ENCODE data around the gene DGKI. TPM values are rescaled to one million over a fixed set of nuclear protein-coding genes. Genes with fewer than 3 reads are reported as not detected.

The DGKI gene
- total RNA-seq, 1 donor from 2014 or later, result 5.5 TPM

DNA sequence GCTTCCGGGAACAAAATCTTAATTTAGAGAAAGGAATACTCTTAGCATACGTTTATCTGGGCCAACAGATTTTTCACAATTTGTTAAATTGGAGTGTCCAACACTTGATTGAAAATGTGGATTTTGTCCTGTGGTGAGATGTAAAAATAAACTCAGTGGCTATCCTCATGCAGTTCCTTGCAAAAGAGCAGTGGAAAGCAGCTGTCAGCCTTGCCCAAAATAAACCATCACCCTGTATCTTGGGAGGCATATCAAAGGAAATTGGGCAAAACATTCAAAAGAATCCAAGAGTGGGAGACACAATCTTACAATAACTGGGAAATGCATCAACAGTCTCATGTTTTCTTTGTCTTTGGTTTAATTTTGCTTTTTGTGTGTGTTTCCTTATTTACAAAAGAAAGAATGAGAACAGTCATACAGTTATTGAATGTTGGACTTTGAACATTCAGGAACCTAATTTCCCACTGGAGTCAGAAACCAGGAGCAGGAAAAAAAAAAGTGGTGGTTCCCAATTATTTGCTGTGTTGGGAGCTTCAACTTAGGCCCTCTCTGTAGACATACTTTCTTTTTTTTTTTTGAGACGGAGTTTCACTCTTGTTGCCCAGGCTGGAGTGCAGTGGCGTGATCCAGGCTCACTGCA lies 44.4 kb upstream of the DGKI start:
- Histone ChIP-seq H3K9ac (no peak overlapping the region), H3K36me3 (no peaks in the 10 kb centered on the region), H3K27me3 (no peaks in the 10 kb centered on the region), H3K9me3 (ENCODE audit: low read depth) (no peaks in the 10 kb centered on the region), H4K20me1 (ENCODE audit: low read depth) (no peaks in the 10 kb centered on the region), H3K79me2 (ENCODE audit: low read depth) (no peaks in the 10 kb centered on the region), H2AFZ (replicated peaks) (no peak overlapping the region), H3K4me2 (no peak overlapping the region), H3K4me3 (no peak overlapping the region), H3K27ac (no peak overlapping the region), H3K4me1 (peaks cover 11% of the 10 kb centered on the region), H3F3A (ENCODE audit: low read depth) (peaks cover 11% of the 10 kb centered on the region)
- no peak for TF ChIP-seq EZH2 (IDR thresholded peaks at IDR 0.05)
- no peak for TF ChIP-seq EZH2phosphoT487 (IDR thresholded peaks at IDR 0.05)
- TF ChIP-seq, protein P1, sequence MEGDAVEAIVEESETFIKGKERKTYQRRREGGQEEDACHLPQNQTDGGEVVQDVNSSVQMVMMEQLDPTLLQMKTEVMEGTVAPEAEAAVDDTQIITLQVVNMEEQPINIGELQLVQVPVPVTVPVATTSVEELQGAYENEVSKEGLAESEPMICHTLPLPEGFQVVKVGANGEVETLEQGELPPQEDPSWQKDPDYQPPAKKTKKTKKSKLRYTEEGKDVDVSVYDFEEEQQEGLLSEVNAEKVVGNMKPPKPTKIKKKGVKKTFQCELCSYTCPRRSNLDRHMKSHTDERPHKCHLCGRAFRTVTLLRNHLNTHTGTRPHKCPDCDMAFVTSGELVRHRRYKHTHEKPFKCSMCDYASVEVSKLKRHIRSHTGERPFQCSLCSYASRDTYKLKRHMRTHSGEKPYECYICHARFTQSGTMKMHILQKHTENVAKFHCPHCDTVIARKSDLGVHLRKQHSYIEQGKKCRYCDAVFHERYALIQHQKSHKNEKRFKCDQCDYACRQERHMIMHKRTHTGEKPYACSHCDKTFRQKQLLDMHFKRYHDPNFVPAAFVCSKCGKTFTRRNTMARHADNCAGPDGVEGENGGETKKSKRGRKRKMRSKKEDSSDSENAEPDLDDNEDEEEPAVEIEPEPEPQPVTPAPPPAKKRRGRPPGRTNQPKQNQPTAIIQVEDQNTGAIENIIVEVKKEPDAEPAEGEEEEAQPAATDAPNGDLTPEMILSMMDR (IDR thresholded peaks at IDR 0.05), result no peak
- H3K9me3 Mint-ChIP-seq, result no peaks in the 10 kb centered on the region
- no peaks in the 10 kb centered on the region for H3K27me3 Mint-ChIP-seq (ENCODE audit: insufficient read depth, low read depth)
- H3K36me3 Mint-ChIP-seq, result peaks cover 37% of the 10 kb centered on the region
- H3K4me3 Mint-ChIP-seq, result no peak overlapping the region
- peaks cover 16% of the 10 kb centered on the region for H3K4me1 Mint-ChIP-seq
- no peak for DNase-seq (ENCODE audit: low spot score)
- no peak overlapping the region for H3K27ac Mint-ChIP-seq

DNA sequence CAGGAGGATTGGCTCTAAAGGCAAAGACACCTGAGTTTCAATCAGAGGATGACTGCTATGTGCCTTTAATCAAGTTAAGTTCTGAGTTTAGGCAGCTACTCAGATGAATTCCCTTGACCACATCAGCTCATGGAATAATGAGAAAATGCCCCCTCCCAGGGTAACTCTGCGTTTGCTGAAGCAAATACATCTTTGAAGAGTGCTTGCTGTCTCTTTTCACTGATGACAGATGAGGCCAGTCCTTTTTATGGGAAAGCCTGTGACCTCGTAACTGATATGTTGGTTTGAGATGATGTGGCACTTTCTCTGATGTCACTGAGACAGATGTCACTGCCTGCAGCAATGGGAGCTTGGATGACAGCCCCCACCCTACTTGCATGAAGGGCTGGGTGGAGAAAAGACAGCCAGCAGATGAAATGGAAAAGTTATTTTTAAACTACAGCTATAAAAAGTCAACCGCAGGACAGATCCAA lies 43.7 kb upstream of the DGKI start:
- Histone ChIP-seq H3K4me2 (no peak overlapping the region), H3F3A (ENCODE audit: low read depth) (peaks cover 17% of the 10 kb centered on the region), H3K4me1 (peaks cover 18% of the 10 kb centered on the region), H2AFZ (replicated peaks) (no peak overlapping the region), H3K27me3 (no peaks in the 10 kb centered on the region), H3K79me2 (ENCODE audit: low read depth) (no peaks in the 10 kb centered on the region), H3K36me3 (no peaks in the 10 kb centered on the region), H3K27ac (no peak overlapping the region), H3K4me3 (no peak overlapping the region), H3K9me3 (ENCODE audit: low read depth) (no peaks in the 10 kb centered on the region), H4K20me1 (ENCODE audit: low read depth) (no peaks in the 10 kb centered on the region), H3K9ac (no peak overlapping the region)
- Mint-ChIP-seq H3K36me3 (peaks cover 32% of the 10 kb centered on the region), H3K4me3 (no peak overlapping the region), H3K4me1 (peaks cover 19% of the 10 kb centered on the region), H3K27me3 (ENCODE audit: insufficient read depth, low read depth) (no peaks in the 10 kb centered on the region), H3K9me3 (no peaks in the 10 kb centered on the region), H3K27ac (no peak overlapping the region)
- TF ChIP-seq EZH2phosphoT487 (IDR thresholded peaks at IDR 0.05), result no peak
- TF ChIP-seq, protein P1 (IDR thresholded peaks at IDR 0.05), result no peak
- TF ChIP-seq EZH2 (IDR thresholded peaks at IDR 0.05), result no peak
- no peak for DNase-seq (ENCODE audit: low spot score)

DNA sequence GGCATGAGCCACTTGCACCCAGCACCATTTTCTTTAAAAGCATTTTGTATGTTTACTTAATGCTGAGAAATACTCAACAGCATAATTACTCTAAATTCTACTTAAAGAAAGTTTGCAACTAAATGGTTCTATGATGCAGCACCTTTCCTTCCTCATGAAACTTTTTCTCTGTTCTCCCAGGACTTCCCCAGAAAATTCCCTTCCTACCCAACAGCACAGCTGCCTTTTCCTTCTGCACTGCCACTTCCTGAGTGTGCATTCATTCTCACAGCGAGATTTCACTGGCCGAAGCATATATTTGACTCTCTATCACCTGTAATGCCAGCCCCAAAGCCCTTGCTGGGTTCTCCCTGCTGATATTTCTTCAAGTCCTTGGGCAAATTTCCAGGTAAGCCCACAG lies 41.5 kb upstream of the DGKI start:
- Histone ChIP-seq H2AFZ (replicated peaks) (no peak overlapping the region), H3K36me3 (no peaks in the 10 kb centered on the region), H3K4me2 (no peak overlapping the region), H4K20me1 (ENCODE audit: low read depth) (no peaks in the 10 kb centered on the region), H3K27ac (no peak overlapping the region), H3F3A (ENCODE audit: low read depth) (peaks cover 17% of the 10 kb centered on the region), H3K27me3 (no peaks in the 10 kb centered on the region), H3K4me3 (no peak overlapping the region), H3K4me1 (peaks cover 19% of the 10 kb centered on the region), H3K9ac (no peak overlapping the region), H3K9me3 (ENCODE audit: low read depth) (no peaks in the 10 kb centered on the region), H3K79me2 (ENCODE audit: low read depth) (no peaks in the 10 kb centered on the region)
- Mint-ChIP-seq H3K4me1 (peaks cover 19% of the 10 kb centered on the region), H3K9me3 (no peaks in the 10 kb centered on the region), H3K4me3 (no peak overlapping the region), H3K27me3 (ENCODE audit: insufficient read depth, low read depth) (no peaks in the 10 kb centered on the region), H3K36me3 (peaks cover 29% of the 10 kb centered on the region), H3K27ac (no peak overlapping the region)
- no peak for TF ChIP-seq EZH2phosphoT487 (IDR thresholded peaks at IDR 0.05)
- no peak for DNase-seq (ENCODE audit: low spot score)

DNA sequence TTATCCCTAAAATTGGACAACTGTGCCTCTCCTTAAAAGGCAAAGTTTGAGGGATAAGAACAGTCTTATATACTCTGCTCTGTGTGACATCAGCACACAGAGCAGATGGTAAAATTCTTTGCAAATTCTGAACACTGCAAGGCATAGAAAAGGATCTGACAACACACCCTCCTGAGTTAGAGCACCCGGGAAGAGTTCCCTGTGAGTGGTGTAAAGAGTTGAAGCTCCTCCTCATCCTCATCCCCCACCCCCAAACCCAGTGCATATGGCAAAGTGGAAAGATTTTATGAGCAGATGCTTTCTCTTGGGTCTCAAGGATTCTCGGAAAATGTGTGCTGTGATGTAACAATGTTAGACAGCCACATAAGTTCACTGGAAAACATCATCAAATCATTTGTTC lies 40.0 kb upstream of the DGKI start:
- Mint-ChIP-seq H3K4me1 (peaks cover 19% of the 10 kb centered on the region), H3K36me3 (peaks cover 39% of the 10 kb centered on the region), H3K4me3 (no peak overlapping the region), H3K27me3 (ENCODE audit: insufficient read depth, low read depth) (no peaks in the 10 kb centered on the region), H3K9me3 (peaks cover 4% of the 10 kb centered on the region), H3K27ac (peak overlapping the region; percentile 30)
- H3K4me3 ChIP-seq, result no peak overlapping the region
- no peaks in the 10 kb centered on the region for H3K9me3 ChIP-seq (ENCODE audit: low read depth)
- H3K9ac ChIP-seq, result no peak overlapping the region
- H3K36me3 ChIP-seq, result peaks cover under 1% of the 10 kb centered on the region
- H3K27ac ChIP-seq, result peak overlapping the region; percentile 13
- H3K4me2 ChIP-seq, result peak overlapping the region; percentile 31
- no peaks in the 10 kb centered on the region for H4K20me1 ChIP-seq (ENCODE audit: low read depth)
- DNase-seq (ENCODE audit: low spot score), result no peak
- peaks cover 18% of the 10 kb centered on the region for H3F3A ChIP-seq (ENCODE audit: low read depth)
- H2AFZ ChIP-seq (replicated peaks), result no peak overlapping the region
- peaks cover 19% of the 10 kb centered on the region for H3K4me1 ChIP-seq
- H3K79me2 ChIP-seq (ENCODE audit: low read depth), result no peaks in the 10 kb centered on the region
- TF ChIP-seq, protein P1 (IDR thresholded peaks at IDR 0.05), result no peak
- no peak for TF ChIP-seq EZH2phosphoT487 (IDR thresholded peaks at IDR 0.05)
- TF ChIP-seq EZH2 (IDR thresholded peaks at IDR 0.05), result no peak
- no peaks in the 10 kb centered on the region for H3K27me3 ChIP-seq

Data from neural progenitor cell (in vitro differentiated cells).